Measurements from ENCODE around the gene GADD45G. TPM values are rescaled to one million over a fixed set of nuclear protein-coding genes. Genes with fewer than 3 reads are reported as not detected.

Gene GADD45G
- total RNA-seq (2014; rRNA removed; shearing (Covaris generic)), result 0.12 TPM in 1 of 2 replicates, not detected in the other

GRCh38 chr9:89604729-89605464 lies at the start of gene GADD45G:
GADD45G (plus strand) TSS chr9:89605012; CDS start chr9:89605122, 110 bp downstream.
- DNase-seq (ENCODE audit: low read depth), result peak; percentile 64

- DNase-seq (ENCODE audit: low read depth), result no peak
Measured at GRCh38 chr9:89555036-89555415, 49.8 kb upstream of the GADD45G start.

GRCh38 chr9:89555451-89556375 lies 49.1 kb upstream of the GADD45G start:
- no peak for DNase-seq (ENCODE audit: low read depth)

GRCh38 chr9:89558196-89558899 lies 46.5 kb upstream of the GADD45G start:
- DNase-seq (ENCODE audit: low read depth), result no peak

- DNase-seq (ENCODE audit: low read depth), result no peak
Measured at GRCh38 chr9:89558948-89559347, 45.9 kb upstream of the GADD45G start.

GRCh38 chr9:89562186-89562814 lies 42.5 kb upstream of the GADD45G start:
- DNase-seq (ENCODE audit: low read depth), result no peak

- no peak for DNase-seq (ENCODE audit: low read depth)
Measured at GRCh38 chr9:89563571-89564345, 41.1 kb upstream of the GADD45G start.

- peak; percentile 2 for DNase-seq (ENCODE audit: low read depth)
Measured at GRCh38 chr9:89564346-89564878, 40.4 kb upstream of the GADD45G start.

- DNase-seq (ENCODE audit: low read depth), result no peak
Measured at GRCh38 chr9:89567649-89568048, 37.2 kb upstream of the GADD45G start.

GRCh38 chr9:89574309-89574708 lies 30.5 kb upstream of the GADD45G start:
- no peak for DNase-seq (ENCODE audit: low read depth)

GRCh38 chr9:89576404-89576839 lies 28.4 kb upstream of the GADD45G start:
- peak; percentile 20 for DNase-seq (ENCODE audit: low read depth)

- DNase-seq (ENCODE audit: low read depth), result no peak
Measured at GRCh38 chr9:89577363-89577762, 27.4 kb upstream of the GADD45G start.

GRCh38 chr9:89579741-89580385 lies 24.9 kb upstream of the GADD45G start:
- no peak for DNase-seq (ENCODE audit: low read depth)

GRCh38 chr9:89586311-89586710 lies 18.5 kb upstream of the GADD45G start:
- DNase-seq (ENCODE audit: low read depth), result no peak

GRCh38 chr9:89588271-89588879 lies 16.4 kb upstream of the GADD45G start:
- DNase-seq (ENCODE audit: low read depth), result no peak

GRCh38 chr9:89590415-89590814 lies 14.4 kb upstream of the GADD45G start:
- no peak for DNase-seq (ENCODE audit: low read depth)

GRCh38 chr9:89591274-89592212 lies 13.3 kb upstream of the GADD45G start:
- no peak for DNase-seq (ENCODE audit: low read depth)

- no peak for DNase-seq (ENCODE audit: low read depth)
Measured at GRCh38 chr9:89592213-89592815, 12.5 kb upstream of the GADD45G start.
